ENCODE results near the gene IFITM1.
"Not testable (repeated sequence)": the region's sequence is repeated elsewhere in the genome, so short reads cannot be mapped to it uniquely, and the experiment has no call there.

IFITM1 gene

DNA sequence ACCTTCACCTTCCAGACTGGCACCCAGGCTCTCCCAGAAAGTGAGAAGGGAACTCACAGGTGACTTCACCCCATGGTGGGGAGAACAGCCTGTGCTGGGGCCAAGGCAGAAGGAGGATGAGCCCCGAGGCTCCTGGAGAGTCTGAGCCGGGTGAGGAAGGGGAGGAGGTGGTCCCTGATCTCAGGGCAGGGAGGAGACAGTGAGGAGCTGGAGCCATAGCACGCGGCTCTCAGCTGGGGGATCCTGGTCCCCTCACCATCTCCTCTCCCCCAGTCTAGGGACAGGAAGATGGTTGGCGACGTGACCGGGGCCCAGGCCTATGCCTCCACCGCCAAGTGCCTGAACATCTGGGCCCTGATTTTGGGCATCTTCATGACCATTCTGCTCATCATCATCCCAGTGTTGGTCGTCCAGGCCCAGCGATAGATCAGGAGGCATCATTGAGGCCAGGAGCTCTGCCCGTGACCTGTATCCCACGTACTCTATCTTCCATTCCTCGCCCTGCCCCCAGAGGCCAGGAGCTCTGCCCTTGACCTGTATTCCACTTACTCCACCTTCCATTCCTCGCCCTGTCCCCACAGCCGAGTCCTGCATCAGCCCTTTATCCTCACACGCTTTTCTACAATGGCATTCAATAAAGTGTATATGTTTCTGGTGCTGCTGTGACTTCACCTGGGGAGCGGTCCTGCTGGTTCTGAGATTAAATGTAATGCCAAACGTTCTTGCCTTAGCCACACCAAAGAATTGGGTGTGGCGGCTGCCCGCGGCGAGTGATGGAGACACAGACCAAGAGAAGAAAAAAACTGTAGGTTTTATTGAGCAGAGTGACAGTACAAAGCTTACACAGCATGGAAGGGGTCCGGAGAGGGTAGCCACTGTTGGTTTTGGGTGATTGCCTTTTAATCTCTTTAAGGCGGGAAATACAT is 4.8 kb upstream of the IFITM1 start:
- DNase-seq (ENCODE audit: low read depth, low spot score), result not testable (repeated sequence)

DNA sequence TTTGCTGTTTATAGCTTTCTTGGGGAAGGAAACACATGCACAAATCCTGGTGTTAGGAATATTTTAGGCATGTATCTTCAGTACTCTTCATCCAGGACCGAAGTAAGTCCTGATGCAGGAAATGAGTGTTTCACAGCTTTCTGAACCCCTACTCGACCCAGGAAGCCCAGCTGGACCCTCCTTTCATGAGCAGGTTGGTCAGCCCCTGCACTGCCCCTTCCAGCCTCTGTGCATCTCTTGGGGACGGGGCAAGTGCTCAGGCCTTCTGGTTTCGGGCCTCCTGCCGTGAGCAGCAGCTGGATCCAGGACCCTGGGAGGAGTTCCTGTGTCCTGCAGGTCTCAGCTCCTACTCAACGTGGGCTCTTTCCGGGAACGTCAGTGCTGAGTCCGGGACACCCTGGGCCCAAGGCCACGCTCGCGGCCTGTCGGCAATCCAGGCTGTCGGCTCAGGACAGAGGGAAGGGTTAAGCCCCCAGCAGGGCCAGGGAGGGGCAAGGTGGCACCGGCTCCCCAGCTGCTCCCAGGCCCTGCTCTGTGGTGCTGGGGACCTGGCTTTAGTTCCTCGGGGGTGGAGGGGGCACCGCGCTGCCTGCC is 3.8 kb upstream of the IFITM1 start:
- DNase-seq (ENCODE audit: low read depth, low spot score), result not testable (repeated sequence)

- not testable (repeated sequence) for DNase-seq (ENCODE audit: low read depth, low spot score)
Measured at GRCh38 chr11:311013-311748, 2.7 kb upstream of the IFITM1 start.

DNA sequence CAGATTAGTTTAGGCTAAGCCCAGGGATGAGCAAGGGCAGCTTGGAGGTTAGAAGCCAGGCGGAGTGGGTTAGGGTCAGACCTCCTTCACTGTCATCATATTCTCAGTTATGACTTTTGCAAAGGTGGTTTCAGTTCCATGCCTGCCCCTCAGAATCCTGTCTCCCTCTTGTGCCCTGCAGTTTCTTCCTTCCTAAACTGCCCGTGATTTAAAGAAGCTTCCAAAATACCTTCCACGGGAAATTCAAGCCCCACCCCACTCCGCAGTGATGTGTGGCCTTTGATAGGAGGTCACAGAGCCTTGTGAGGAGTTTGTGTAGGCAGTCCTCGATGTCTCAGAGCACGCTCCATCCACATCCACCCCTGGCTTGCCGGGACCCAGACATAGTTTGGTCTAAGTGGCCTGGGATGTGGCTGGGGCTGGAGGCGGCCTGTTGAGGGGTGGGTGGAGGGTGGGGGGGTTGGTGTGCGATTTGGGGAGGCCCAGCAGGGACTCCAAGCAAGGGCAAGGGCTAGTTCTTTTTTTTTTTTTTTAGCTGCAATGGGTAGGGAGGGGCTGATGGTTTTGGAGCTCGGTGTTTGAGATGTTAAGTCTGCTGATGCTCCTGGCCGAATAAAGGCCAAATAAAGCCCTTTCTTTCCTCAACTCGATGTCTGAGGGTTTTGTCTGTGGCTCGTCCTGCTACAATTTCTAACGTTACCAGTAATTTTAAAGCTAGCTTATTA is 1.6 kb upstream of the IFITM1 start:
- no peak for DNase-seq (ENCODE audit: low read depth, low spot score)

- DNase-seq (ENCODE audit: low read depth, low spot score), result no peak
Measured at GRCh38 chr11:313304-313786, 495 bp upstream of the IFITM1 start.

DNA sequence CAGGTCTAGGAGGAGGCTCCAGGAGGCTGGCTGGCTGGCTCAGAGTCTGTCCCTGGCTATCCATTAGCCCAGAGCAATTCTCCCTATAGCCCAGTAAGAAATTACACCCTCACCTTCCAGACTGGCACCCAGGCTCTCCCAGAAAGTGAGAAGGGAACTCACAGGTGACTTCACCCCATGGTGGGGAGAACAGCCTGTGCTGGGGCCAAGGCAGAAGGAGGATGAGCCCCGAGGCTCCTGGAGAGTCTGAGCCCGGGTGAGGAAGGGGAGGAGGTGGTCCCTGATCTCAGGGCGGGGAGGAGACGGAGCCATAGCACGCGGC is 675 bp downstream of the IFITM1 start:
- DNase-seq (ENCODE audit: low read depth, low spot score), result not testable (repeated sequence)

GRCh38 chr11:315051-315481 is 1.2 kb downstream of the IFITM1 start:
- DNase-seq (ENCODE audit: low read depth, low spot score), result no peak

- DNase-seq (ENCODE audit: low read depth, low spot score), result no peak
Measured at GRCh38 chr11:315516-315994, 1.7 kb downstream of the IFITM1 start.

DNA sequence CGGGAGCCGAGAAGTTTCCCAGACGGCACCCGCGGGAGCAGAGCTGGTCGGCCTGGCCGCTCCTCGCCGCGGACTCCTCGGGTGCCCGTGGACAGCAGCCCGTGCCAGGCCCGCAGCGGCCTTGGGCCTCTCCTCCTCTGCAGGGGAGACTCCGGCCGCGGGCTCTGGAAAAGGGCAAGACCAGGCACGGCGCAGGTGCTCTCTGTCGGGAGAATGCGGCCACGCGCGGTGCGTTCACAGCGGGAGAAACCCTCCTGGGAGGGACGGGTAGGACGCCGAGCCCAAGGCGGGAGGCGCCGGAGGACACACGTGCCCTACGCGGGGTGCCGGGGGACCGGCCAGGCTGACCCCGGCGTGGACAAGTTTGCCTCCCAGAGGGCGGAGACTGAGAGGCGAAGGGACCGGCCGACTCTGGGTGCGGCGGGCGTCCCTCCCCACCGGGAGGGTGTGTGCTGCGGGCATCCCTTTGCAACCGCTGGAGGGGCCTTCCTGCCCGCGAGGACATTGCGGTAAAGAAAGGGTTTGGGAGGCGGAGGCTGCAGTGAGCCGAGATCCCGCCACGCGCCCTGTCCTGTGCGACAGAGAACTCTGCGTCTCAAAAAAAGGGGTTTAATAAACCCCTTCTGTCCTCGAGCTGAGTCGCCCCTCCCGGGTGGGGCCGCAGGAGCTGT is 2.3 kb downstream of the IFITM1 start:
- DNase-seq (ENCODE audit: low read depth, low spot score), result no peak

GRCh38 chr11:316891-317301 is 3.1 kb downstream of the IFITM1 start:
- DNase-seq (ENCODE audit: low read depth, low spot score), result no peak

DNA sequence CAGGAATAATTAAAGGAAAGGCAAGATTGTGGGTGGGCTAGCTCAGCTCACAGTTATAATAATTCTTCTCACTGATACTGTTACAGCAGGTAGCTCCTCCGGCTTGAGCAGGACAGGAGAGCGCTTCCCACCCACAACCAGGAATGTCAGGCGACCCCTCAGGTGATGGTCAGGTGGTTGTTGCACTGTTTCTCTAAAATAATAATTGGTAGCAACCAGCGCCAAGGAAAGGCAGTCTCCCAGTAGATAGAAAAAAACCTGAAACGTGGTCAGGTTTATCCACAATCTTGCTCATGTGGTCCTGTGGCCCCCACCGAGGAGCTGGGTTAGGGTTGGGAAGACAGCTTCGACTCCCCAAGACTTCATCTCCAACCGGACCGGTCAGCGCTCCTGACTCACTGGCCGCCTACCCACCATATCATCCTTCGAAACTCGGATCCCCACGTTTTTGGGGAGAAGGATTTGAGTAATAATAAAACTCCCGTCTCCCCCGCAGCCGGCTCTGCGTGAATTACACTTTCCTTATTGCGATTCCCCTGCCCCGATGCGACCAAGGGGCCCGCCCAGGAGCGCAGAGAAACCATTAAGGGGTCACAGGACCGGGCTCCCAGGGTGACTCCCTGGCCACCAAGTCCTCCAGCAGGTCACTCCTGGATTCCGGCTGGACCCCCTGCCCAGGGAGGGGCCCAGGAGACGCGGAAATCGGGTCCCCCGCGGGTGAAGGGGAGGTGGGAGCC is 4.0 kb downstream of the IFITM1 start:
- not testable (repeated sequence) for DNase-seq (ENCODE audit: low read depth, low spot score)

DNA sequence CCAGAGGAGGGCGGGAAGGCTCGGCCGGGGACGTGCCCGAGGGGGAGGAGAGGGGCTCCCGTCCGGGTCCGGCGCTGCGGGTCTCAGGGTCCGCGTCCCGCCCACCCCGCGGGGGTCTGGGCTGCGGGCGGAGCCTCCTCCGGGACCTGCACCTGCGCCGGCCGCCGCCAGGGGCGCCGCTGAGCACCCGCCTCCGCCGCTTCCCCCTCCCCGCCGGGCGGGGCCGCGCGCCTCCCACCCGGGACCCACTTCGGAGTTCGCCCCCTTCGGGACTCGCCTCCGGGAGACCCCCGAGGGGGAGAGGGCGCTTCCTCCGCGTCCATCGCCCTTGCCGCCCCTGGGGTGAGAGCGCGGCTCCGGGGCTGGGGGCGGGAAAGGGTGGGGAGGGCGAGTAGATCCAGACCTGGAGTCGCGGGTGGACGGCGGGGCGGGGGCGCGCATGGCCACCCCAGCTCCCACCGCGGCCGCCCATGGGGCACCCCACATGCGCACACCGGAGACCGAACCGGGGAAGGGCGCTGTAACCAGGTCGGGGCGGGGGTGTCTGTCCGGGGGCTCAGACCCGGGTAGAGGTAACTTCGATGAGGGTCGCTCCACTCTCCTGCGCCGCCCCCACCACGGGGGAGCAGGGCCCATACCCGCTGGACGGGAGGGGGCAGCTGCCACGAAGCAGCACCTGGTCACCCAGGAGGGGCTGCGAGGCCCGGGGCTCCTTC is 4.7 kb downstream of the IFITM1 start:
- DNase-seq (ENCODE audit: low read depth, low spot score), result not testable (repeated sequence)

GRCh38 chr11:319121-319887 is 5.5 kb downstream of the IFITM1 start:
- not testable (repeated sequence) for DNase-seq (ENCODE audit: low read depth, low spot score)

DNA sequence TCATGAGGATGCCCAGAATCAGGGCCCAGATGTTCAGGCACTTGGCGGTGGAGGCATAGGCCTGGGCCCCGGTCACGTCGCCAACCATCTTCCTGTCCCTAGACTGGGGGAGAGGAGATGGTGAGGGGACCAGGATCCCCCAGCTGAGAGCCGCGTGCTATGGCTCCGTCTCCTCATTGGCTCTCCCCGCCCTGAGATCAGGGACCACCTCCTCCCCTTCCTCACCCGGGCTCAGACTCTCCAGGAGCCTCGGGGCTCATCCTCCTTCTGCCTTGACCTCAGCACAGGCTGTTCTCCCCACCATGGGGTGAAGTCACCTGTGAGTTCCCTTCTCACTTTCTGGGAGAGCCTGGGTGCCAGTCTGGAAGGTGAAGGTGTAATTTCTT is 6.0 kb downstream of the IFITM1 start:
- DNase-seq (ENCODE audit: low read depth, low spot score), result not testable (repeated sequence)

DNA sequence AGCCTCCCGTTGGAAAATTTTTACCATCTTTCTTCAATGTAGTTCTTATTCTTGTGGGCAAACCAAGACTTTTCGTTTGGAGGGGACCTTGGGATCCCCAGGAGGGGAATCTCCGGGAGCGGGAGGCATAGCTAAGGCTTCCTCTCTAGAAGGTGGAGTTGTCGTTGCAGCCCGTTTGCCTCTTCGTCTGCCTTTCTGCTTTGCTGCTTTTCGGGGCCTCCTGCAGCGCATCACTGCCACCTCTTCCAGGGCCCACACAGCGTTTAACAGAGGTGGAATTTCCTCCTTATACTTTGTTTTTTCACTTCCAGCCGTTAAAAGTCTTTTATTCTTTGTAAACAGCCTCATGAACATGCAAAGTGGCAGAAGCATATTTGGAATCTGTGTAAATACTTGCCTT is 10.3 kb downstream of the IFITM1 start:
- DNase-seq (ENCODE audit: low read depth, low spot score), result no peak

DNA sequence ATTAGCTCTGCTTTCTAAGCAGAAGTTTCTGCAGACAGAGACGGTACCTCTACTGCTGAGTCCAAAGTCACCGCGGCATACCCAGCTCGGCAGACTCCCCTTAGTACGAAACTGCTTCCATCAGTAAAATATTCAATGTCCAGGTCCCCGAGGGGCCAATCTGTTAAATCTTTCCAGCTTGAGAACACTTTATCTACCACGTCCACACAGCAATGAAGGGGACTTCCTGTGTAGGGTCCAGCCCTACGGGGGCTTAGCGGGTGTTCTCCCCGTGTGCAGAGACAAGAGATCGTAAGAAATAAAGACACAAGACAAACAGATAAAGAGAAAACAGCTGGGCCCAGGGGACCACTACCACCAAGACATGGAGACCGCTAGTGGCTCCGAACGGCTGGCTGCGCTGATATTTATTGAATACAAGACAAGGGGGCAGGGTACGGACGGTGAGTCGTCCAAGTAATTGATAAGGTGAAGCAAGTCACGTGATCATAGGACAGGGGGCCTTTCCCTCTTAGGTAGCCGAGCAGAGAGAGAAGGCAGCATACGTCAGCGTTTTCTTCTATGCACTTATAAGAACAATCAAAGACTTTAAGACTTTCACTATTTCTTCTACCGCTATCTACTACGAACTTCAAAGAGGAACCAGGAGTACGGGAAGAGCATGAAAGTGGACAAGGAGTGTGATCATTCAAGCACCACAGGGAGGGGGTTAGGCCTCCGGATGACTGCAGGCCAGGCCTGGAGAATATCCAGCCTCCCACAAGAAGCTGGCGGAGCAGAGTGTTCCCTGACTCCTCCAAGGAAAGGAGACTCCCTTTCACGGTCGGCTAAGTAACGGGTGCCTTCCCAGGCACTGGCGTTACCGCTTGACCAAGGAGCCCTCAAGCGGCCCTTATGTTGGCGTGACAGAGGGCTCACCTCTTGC is 11.0 kb downstream of the IFITM1 start:
- DNase-seq (ENCODE audit: low read depth, low spot score), result not testable (repeated sequence)

- no peak for DNase-seq (ENCODE audit: low read depth, low spot score)
Measured at GRCh38 chr11:325796-326591, 12.2 kb downstream of the IFITM1 start.
